ENCODE measurements around the gene CHAT. TPM values are rescaled to one million over a fixed set of nuclear protein-coding genes. Genes with fewer than 3 reads are reported as not detected.
A peak's percentile ranks its signal among the peaks of the same experiment; 100 is the strongest.

Gene CHAT
- not detected in 2 replicates for total RNA-seq (2012; rRNA removed)

- no peak within 1 kb of the TSS for H3K9ac ChIP-seq (ENCODE audit: low read depth, low read length)
- no peaks in the 10 kb centered on the region for H3K36me3 ChIP-seq (ENCODE audit: insufficient read depth, low read length)
- H3K4me3 ChIP-seq (ENCODE audit: low read length): no peak within 1 kb of the TSS
- peaks cover 92% of the 10 kb centered on the region for H3K27me3 ChIP-seq (ENCODE audit: control insufficient read depth, insufficient read depth, low read length)
- H3K9me3 ChIP-seq (replicated peaks; ENCODE audit: low read length): peaks cover 5% of the 10 kb centered on the region
- no peak within 1 kb of the TSS for H3K4me2 ChIP-seq (ENCODE audit: low read length)
- H3K4me1 ChIP-seq (ENCODE audit: control insufficient read depth, insufficient read depth, low read length): no peaks in the 10 kb centered on the region
Measured at GRCh38 chr10:49613882-49614241, at the start of gene CHAT. Gene CHAT, plus strand, starts transcription at chr10:49614037. Its CDS starts 153 bp downstream, at chr10:49614190.

- no peaks in the 10 kb centered on the region for H3K9me3 ChIP-seq (replicated peaks; ENCODE audit: low read length)
Measured at GRCh38 chr10:49564461-49565009, 49.3 kb upstream of the CHAT start.

GRCh38 chr10:49567810-49568209 is 46.0 kb upstream of the CHAT start:
- Histone ChIP-seq H3K9ac (ENCODE audit: low read depth, low read length) (peak overlapping the region; percentile 54), H3K4me2 (ENCODE audit: low read length) (peak overlapping the region; percentile 32), H3K9me3 (replicated peaks; ENCODE audit: low read length) (peaks cover 4% of the 10 kb centered on the region), H3K4me1 (ENCODE audit: control insufficient read depth, insufficient read depth, low read length) (peaks cover 61% of the 10 kb centered on the region), H3K27me3 (ENCODE audit: control insufficient read depth, insufficient read depth, low read length) (no peaks in the 10 kb centered on the region), H3K36me3 (ENCODE audit: insufficient read depth, low read length) (no peaks in the 10 kb centered on the region), H3K4me3 (ENCODE audit: low read length) (peak overlapping the region; percentile 14)

More at GRCh38 chr10:49564461-49565009, 49.3 kb upstream of the CHAT start:
- Histone ChIP-seq H3K4me2 (ENCODE audit: low read length) (no peak overlapping the region), H3K4me3 (ENCODE audit: low read length) (no peak overlapping the region), H3K4me1 (ENCODE audit: control insufficient read depth, insufficient read depth, low read length) (peaks cover 60% of the 10 kb centered on the region), H3K36me3 (ENCODE audit: insufficient read depth, low read length) (no peaks in the 10 kb centered on the region), H3K27me3 (ENCODE audit: control insufficient read depth, insufficient read depth, low read length) (no peaks in the 10 kb centered on the region), H3K9ac (ENCODE audit: low read depth, low read length) (no peak overlapping the region)

- H3K4me2 ChIP-seq (ENCODE audit: low read length): peak overlapping the region; percentile 32
- H3K9ac ChIP-seq (ENCODE audit: low read depth, low read length): peak overlapping the region; percentile 58
- H3K27me3 ChIP-seq (ENCODE audit: control insufficient read depth, insufficient read depth, low read length): no peaks in the 10 kb centered on the region
- peak overlapping the region; percentile 14 for H3K4me3 ChIP-seq (ENCODE audit: low read length)
- H3K4me1 ChIP-seq (ENCODE audit: control insufficient read depth, insufficient read depth, low read length): peaks cover 60% of the 10 kb centered on the region
- H3K9me3 ChIP-seq (replicated peaks; ENCODE audit: low read length): peaks cover 4% of the 10 kb centered on the region
- no peaks in the 10 kb centered on the region for H3K36me3 ChIP-seq (ENCODE audit: insufficient read depth, low read length)
Measured at GRCh38 chr10:49568235-49568634, 45.6 kb upstream of the CHAT start.

GRCh38 chr10:49569031-49569631 is 44.7 kb upstream of the CHAT start:
- H3K9me3 ChIP-seq (replicated peaks; ENCODE audit: low read length): peaks cover 4% of the 10 kb centered on the region
- no peaks in the 10 kb centered on the region for H3K27me3 ChIP-seq (ENCODE audit: control insufficient read depth, insufficient read depth, low read length)
- no peak overlapping the region for H3K4me3 ChIP-seq (ENCODE audit: low read length)
- no peak overlapping the region for H3K9ac ChIP-seq (ENCODE audit: low read depth, low read length)
- peak overlapping the region; percentile 32 for H3K4me2 ChIP-seq (ENCODE audit: low read length)
- H3K4me1 ChIP-seq (ENCODE audit: control insufficient read depth, insufficient read depth, low read length): peaks cover 59% of the 10 kb centered on the region
- no peaks in the 10 kb centered on the region for H3K36me3 ChIP-seq (ENCODE audit: insufficient read depth, low read length)

- H3K36me3 ChIP-seq (ENCODE audit: insufficient read depth, low read length): no peaks in the 10 kb centered on the region
- no peaks in the 10 kb centered on the region for H3K27me3 ChIP-seq (ENCODE audit: control insufficient read depth, insufficient read depth, low read length)
- H3K4me3 ChIP-seq (ENCODE audit: low read length): no peak overlapping the region
- no peak overlapping the region for H3K4me2 ChIP-seq (ENCODE audit: low read length)
- peaks cover 4% of the 10 kb centered on the region for H3K9me3 ChIP-seq (replicated peaks; ENCODE audit: low read length)
- no peak overlapping the region for H3K9ac ChIP-seq (ENCODE audit: low read depth, low read length)
- H3K4me1 ChIP-seq (ENCODE audit: control insufficient read depth, insufficient read depth, low read length): peaks cover 46% of the 10 kb centered on the region
Measured at GRCh38 chr10:49571388-49571787, 42.4 kb upstream of the CHAT start.

- H3K9me3 ChIP-seq (replicated peaks; ENCODE audit: low read length): peaks cover 4% of the 10 kb centered on the region
- H3K4me2 ChIP-seq (ENCODE audit: low read length): no peak overlapping the region
- H3K4me1 ChIP-seq (ENCODE audit: control insufficient read depth, insufficient read depth, low read length): peaks cover 46% of the 10 kb centered on the region
- no peaks in the 10 kb centered on the region for H3K27me3 ChIP-seq (ENCODE audit: control insufficient read depth, insufficient read depth, low read length)
- no peak overlapping the region for H3K9ac ChIP-seq (ENCODE audit: low read depth, low read length)
- H3K36me3 ChIP-seq (ENCODE audit: insufficient read depth, low read length): no peaks in the 10 kb centered on the region
- H3K4me3 ChIP-seq (ENCODE audit: low read length): no peak overlapping the region
Measured at GRCh38 chr10:49572594-49573114, 41.2 kb upstream of the CHAT start.

GRCh38 chr10:49575489-49576072 is 38.3 kb upstream of the CHAT start:
- Histone ChIP-seq H3K36me3 (ENCODE audit: insufficient read depth, low read length) (no peaks in the 10 kb centered on the region), H3K4me3 (ENCODE audit: low read length) (no peak overlapping the region), H3K4me2 (ENCODE audit: low read length) (no peak overlapping the region), H3K9ac (ENCODE audit: low read depth, low read length) (no peak overlapping the region), H3K27me3 (ENCODE audit: control insufficient read depth, insufficient read depth, low read length) (no peaks in the 10 kb centered on the region), H3K4me1 (ENCODE audit: control insufficient read depth, insufficient read depth, low read length) (peaks cover 27% of the 10 kb centered on the region), H3K9me3 (replicated peaks; ENCODE audit: low read length) (peaks cover 2% of the 10 kb centered on the region)

GRCh38 chr10:49577182-49577925 is 36.5 kb upstream of the CHAT start:
- Histone ChIP-seq H3K9me3 (replicated peaks; ENCODE audit: low read length) (no peaks in the 10 kb centered on the region), H3K36me3 (ENCODE audit: insufficient read depth, low read length) (no peaks in the 10 kb centered on the region), H3K4me1 (ENCODE audit: control insufficient read depth, insufficient read depth, low read length) (peaks cover 13% of the 10 kb centered on the region), H3K9ac (ENCODE audit: low read depth, low read length) (no peak overlapping the region), H3K4me2 (ENCODE audit: low read length) (no peak overlapping the region), H3K27me3 (ENCODE audit: control insufficient read depth, insufficient read depth, low read length) (no peaks in the 10 kb centered on the region), H3K4me3 (ENCODE audit: low read length) (no peak overlapping the region)

DNA sequence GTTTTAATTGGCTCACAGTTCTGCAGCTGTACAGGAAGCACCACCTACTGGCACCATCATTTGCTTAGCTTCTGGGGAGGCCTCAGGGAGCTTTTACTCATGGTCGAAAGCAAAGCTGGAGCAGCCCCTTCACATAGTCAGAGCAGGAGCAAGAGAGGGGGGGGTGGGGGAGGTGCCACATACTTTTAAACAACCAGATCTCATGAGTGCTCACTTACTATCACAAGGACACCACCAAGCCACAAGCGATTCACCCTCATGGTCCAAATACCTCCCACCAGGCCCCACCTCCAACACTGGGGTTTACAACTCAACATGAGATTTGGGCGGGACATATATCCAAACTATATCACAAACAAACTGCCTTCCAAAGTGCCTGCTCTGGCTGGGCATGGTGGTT is 35.4 kb upstream of the CHAT start:
- Histone ChIP-seq H3K9ac (ENCODE audit: low read depth, low read length) (no peak overlapping the region), H3K36me3 (ENCODE audit: insufficient read depth, low read length) (no peaks in the 10 kb centered on the region), H3K4me3 (ENCODE audit: low read length) (no peak overlapping the region), H3K9me3 (replicated peaks; ENCODE audit: low read length) (no peaks in the 10 kb centered on the region), H3K4me1 (ENCODE audit: control insufficient read depth, insufficient read depth, low read length) (peaks cover 6% of the 10 kb centered on the region), H3K4me2 (ENCODE audit: low read length) (no peak overlapping the region), H3K27me3 (ENCODE audit: control insufficient read depth, insufficient read depth, low read length) (no peaks in the 10 kb centered on the region)

DNA sequence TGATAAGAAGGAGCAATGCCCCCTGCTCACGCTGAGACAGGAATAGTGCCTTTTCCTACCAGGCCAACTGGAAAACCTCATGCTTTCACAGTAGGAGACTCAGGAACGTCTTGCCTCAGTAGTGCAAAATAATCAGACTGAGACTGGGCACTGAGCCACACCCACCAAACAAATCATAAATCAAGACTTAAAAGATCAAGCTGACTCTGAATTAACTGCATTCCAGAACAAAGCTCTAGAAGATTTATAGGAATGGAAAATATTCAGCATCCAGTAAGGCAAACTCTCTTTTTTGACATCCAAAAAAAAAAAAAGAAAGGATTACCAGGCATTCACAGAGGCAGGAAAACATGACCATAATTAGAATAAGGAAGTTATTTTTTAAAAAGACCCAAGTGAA is 34.2 kb upstream of the CHAT start:
- Histone ChIP-seq H3K9ac (ENCODE audit: low read depth, low read length) (no peak overlapping the region), H3K27me3 (ENCODE audit: control insufficient read depth, insufficient read depth, low read length) (no peaks in the 10 kb centered on the region), H3K4me1 (ENCODE audit: control insufficient read depth, insufficient read depth, low read length) (peaks cover under 1% of the 10 kb centered on the region), H3K36me3 (ENCODE audit: insufficient read depth, low read length) (no peaks in the 10 kb centered on the region), H3K9me3 (replicated peaks; ENCODE audit: low read length) (no peaks in the 10 kb centered on the region), H3K4me3 (ENCODE audit: low read length) (no peak overlapping the region), H3K4me2 (ENCODE audit: low read length) (no peak overlapping the region)
